ENCODE results near the gene CTNNBIP1. TPM values are rescaled to one million over a fixed set of nuclear protein-coding genes. Genes with fewer than 3 reads are reported as not detected.

Gene CTNNBIP1
- total and polyA plus RNA-seq, 2 of the 8 experiments (the other 6 are each of a cell fraction or from before 2014, with no cell fraction given) = 40.9 to 46.6 TPM

DNA sequence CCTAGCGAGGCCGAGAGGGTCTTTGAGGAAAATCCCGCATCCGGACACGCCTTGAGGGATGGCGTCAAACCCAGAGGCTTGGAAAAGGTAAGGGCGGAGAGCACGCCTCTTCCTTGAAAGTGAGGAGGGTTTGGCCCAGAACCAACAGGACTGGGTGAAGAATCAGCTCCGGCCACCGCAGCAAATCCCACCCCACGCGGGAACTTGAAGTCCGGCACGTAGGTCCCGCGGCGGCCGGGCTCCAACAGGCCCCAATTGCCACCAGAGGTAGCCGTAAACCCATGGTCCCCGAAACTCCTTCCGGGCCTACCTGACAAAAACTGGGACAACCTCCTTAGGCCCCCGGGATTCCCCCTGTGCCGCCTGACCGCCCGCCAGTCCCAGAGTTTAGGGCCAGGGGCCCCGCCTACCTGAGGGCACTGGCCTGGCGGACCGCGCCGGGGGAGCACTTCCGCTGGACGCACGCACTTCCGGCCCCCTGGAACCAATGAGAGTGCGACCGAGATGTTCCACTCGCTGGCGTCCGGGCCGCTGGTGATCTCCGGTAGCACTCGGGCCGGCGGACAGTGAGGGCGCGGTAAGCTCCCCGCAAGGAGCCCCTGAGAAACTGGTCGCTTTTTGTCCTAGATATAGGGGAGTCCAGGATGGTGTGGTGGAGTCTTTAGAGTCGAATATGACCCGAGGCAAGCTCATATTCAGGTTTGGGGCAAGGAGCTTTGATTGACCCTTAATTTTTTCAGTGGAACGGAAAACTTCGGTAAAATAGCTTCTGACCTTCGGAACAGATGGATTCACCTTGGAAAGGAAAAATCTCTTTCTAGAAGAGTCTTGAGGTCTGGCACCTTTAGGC lies 33.1 kb upstream of the CTNNBIP1 start, which contains the start of the genes LZIC and NMNAT1:
Gene LZIC, minus strand, starts transcription at position 453 of the 850 bp plus-strand sequence. CDS start 6,772 bp downstream, outside the sequence.
Gene NMNAT1, plus strand, starts transcription at position 537 of the 850 bp plus-strand sequence. CDS start 28,599 bp downstream, outside the sequence.
- Histone ChIP-seq H4K91ac (replicated peaks; ENCODE audit: insufficient read length, low read length) (peak within 1 kb of the TSS; percentile 47), H2BK20ac (ENCODE audit: low read length) (no peak within 1 kb of the TSS), H4K5ac (ENCODE audit: insufficient read length, low read depth, low read length) (no peak within 1 kb of the TSS), H3K4me2 (ENCODE audit: insufficient read depth in 1 of 2, low read depth in 2 of 2, low read length in 2 of 2) (peak within 1 kb of the TSS; percentile 89 to 91), H3K23me2 (ENCODE audit: low read depth, low read length) (peaks cover 5% of the 10 kb centered on the region; the same call in 1 of the 2 replicates), H3K4me3 (ENCODE audit: extremely low read depth in 1 of 4, insufficient read depth in 2 of 4, low read depth in 3 of 4, low read length in 4 of 4) (peak within 1 kb of the TSS; percentile 72 to 94 (median 88)), H3K27me3 (replicated peaks in 1 of 4; ENCODE audit: control insufficient read depth in 3 of 4, extremely low read depth in 1 of 4, insufficient read depth in 3 of 4, low read length in 3 of 4) (no peaks in the 10 kb centered on the region), H4K8ac (ENCODE audit: extremely low read depth, insufficient read depth, low read length) (peak within 1 kb of the TSS; percentile 76), H3K4me1 (replicated peaks in 1 of 4; ENCODE audit: control insufficient read depth in 3 of 4, insufficient read depth in 4 of 4, low read length in 3 of 4) (no peaks in the 10 kb centered on the region), H3K79me2 (ENCODE audit: control insufficient read depth in 1 of 2, insufficient read depth in 2 of 2, low read length in 2 of 2) (no peaks in the 10 kb centered on the region), H2BK12ac (ENCODE audit: low read depth, low read length) (peak within 1 kb of the TSS; percentile 50; the same call in 1 of the 2 replicates), H3K18ac (ENCODE audit: extremely low read depth, low read length) (peak within 1 kb of the TSS; percentile 78), H3K56ac (replicated peaks; ENCODE audit: insufficient read length, low read depth, low read length) (peak within 1 kb of the TSS; percentile 62), H3K9ac (replicated peaks in 1 of 4; ENCODE audit: extremely low read depth in 1 of 4, low read depth in 3 of 4, low read length in 3 of 4) (peak within 1 kb of the TSS; percentile 71 to 95 (median 80)), H3K23ac (ENCODE audit: insufficient read length) (no peak within 1 kb of the TSS), H2AFZ (ENCODE audit: low read length) (peak within 1 kb of the TSS; percentile 87), H3K4ac (replicated peaks; ENCODE audit: insufficient read length, low read depth, low read length) (peak within 1 kb of the TSS; percentile 87), H3K14ac (ENCODE audit: insufficient read length) (no peak within 1 kb of the TSS), H2AK5ac (ENCODE audit: low read depth, low read length) (no peak within 1 kb of the TSS), H3K27ac (ENCODE audit: low read depth, low read length) (peak within 1 kb of the TSS; percentile 76), H4K20me1 (replicated peaks in 1 of 2; ENCODE audit: control insufficient read depth in 1 of 2, insufficient read depth in 2 of 2, low read length in 2 of 2) (no peaks in the 10 kb centered on the region), H2BK5ac (ENCODE audit: low read depth, low read length) (peak within 1 kb of the TSS; percentile 83), H3K36me3 (ENCODE audit: control insufficient read depth in 2 of 4, insufficient read depth in 4 of 4, low read length in 3 of 4) (no peaks in the 10 kb centered on the region), H2BK15ac (ENCODE audit: low read length) (no peak within 1 kb of the TSS; the same call in 1 of the 2 replicates), H3K9me3 (ENCODE audit: insufficient read depth in 2 of 2, low read depth in 1 of 2, low read length in 1 of 2) (no peaks in the 10 kb centered on the region), H3K79me1 (ENCODE audit: low read depth, low read length) (no peaks in the 10 kb centered on the region), H2BK120ac (replicated peaks; ENCODE audit: low read depth, low read length) (no peak within 1 kb of the TSS)
- 1% methylated on average over 48 of the region's 53 CpGs; no CpG with 5 or more reads in 1 of the 2 experiments for WGBS, 2 experiments (ENCODE audit: extremely low coverage in 1 of 2, insufficient coverage in 1 of 2, insufficient read length in 1 of 2, insufficient replicate concordance in 2 of 2, low coverage in 1 of 2, low lambda C conversion rate in 2 of 2, missing lambda C conversion rate in 1 of 2)
- peak; percentile 81 to 94 for DNase-seq (ENCODE audit: low read depth in 1 of 2, low spot score in 2 of 2)
- POLR2A ChIA-PET (ENCODE audit: partially characterized antibody) = interaction anchor here (0.6 to 2.6 kb wide), 31 partner anchors 10 to 329 kb away, joined by 3 to 12 read pairs (median 5); partner anchors contain the start of genes CTNNBIP1, KIF1B and UBE4B
- FAIRE-seq = no peak
- CTCF ChIA-PET (ENCODE audit: partially characterized antibody) = interaction anchor here (0.6 to 4.3 kb wide), 21 partner anchors 10 to 274 kb away, joined by 3 to 55 read pairs (median 4); no protein-coding TSS in a partner anchor
- TF ChIP-seq SIX5 (IDR thresholded peaks at IDR 0.05; ENCODE audit: low read depth, low read length) (peak; percentile 24; the same call in 1 of the 2 replicates), NANOG (IDR thresholded peaks at IDR 0.05; ENCODE audit: insufficient read depth, low read depth, low read length, poor library complexity, severe bottlenecking) (peak; percentile 9), NRF1 (IDR thresholded peaks at IDR 0.05; ENCODE audit: low read depth, low read length) (no peak), KDM4A (IDR thresholded peaks at IDR 0.05; ENCODE audit: low read depth, low read length, severe bottlenecking) (peak; percentile 46), SP4 (IDR thresholded peaks at IDR 0.05; ENCODE audit: low read length) (peak; percentile 92), BACH1 (IDR thresholded peaks at IDR 0.05; ENCODE audit: low read length) (no peak), SRF (IDR thresholded peaks at IDR 0.05; ENCODE audit: low read depth, low read length) (peak; percentile 77), EGR1 (IDR thresholded peaks at IDR 0.05; ENCODE audit: borderline replicate concordance, low read depth, low read length) (peak; percentile 52; the same call in 1 of the 2 replicates), SP1 (IDR thresholded peaks at IDR 0.05; ENCODE audit: low read depth, low read length) (peak; percentile 87)
- TF ChIP-seq, protein P1, sequence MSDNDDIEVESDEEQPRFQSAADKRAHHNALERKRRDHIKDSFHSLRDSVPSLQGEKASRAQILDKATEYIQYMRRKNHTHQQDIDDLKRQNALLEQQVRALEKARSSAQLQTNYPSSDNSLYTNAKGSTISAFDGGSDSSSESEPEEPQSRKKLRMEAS (IDR thresholded peaks at IDR 0.05) = peak; percentile 73
- TF ChIP-seq, protein P2, sequence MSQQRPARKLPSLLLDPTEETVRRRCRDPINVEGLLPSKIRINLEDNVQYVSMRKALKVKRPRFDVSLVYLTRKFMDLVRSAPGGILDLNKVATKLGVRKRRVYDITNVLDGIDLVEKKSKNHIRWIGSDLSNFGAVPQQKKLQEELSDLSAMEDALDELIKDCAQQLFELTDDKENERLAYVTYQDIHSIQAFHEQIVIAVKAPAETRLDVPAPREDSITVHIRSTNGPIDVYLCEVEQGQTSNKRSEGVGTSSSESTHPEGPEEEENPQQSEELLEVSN (IDR thresholded peaks at IDR 0.05) = no peak; the same call in 1 of the 2 replicates
